Stimulated activated memory B cell treated with anti-CD40 and anti-IgM and Interleukin-4, amounts not matched to agents 10 μg/mL and 1 μg/mL and 100 μg/mL, for 72 hours (primary cell): Measurements from ENCODE around the gene ICAM3.

Experiments used
- ATAC-seq: fragments of 150-1000 bp; cut with Tn5 transposase; 2 replicates; pipeline ENCODE4 v1.10.0; 2021
- H3K27ac Mint-ChIP-seq: one replicate; pipeline ENCODE4 v1.8.0; 2022; ENCODE audit warnings: mild to moderate bottlenecking, mixed read lengths
- H3K27me3 Mint-ChIP-seq: one replicate; pipeline ENCODE4 v1.8.0; 2022; ENCODE audit warnings: mixed read lengths
- H3K36me3 Mint-ChIP-seq: one replicate; pipeline ENCODE4 v1.8.0; 2022; ENCODE audit warnings: mixed read lengths
- H3K4me1 Mint-ChIP-seq: one replicate; pipeline ENCODE4 v1.8.0; 2022; ENCODE audit warnings: mixed read lengths
- H3K4me3 Mint-ChIP-seq: one replicate; pipeline ENCODE4 v1.8.0; 2022; ENCODE audit warnings: mild to moderate bottlenecking, moderate library complexity, mixed read lengths
- H3K9me3 Mint-ChIP-seq: one replicate; pipeline ENCODE4 v1.8.0; 2022; ENCODE audit warnings: mixed read lengths

The ICAM3 gene

DNA sequence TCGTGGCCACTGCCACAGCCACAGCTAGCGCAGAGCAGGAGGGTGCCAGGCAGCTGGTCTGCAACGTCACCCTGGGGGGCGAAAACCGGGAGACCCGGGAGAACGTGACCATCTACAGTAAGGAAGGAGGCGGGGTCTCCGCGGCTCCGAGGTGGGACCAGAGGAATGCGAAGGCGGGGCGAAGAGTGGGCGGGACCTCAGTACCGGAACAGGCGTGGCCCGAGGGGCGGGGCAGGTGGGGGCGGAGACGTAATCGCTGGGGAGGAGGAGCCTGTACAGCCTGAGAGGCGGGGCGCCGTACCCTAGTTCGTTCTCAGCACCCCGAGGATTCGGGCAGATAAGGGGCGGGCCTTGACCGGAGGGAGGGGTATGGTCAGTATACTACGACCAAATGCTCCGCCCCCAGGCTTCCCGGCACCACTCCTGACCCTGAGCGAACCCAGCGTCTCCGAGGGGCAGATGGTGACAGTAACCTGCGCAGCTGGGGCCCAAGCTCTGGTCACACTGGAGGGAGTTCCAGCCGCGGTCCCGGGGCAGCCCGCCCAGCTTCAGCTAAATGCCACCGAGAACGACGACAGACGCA, 47.1 kb downstream of the ICAM3 start:
- peak; percentile 49 for ATAC-seq
- peaks cover 79% of the 10 kb centered on the region for H3K27me3 Mint-ChIP-seq
- H3K4me3 Mint-ChIP-seq = peak overlapping the region; percentile 72
- peaks cover 5% of the 10 kb centered on the region for H3K9me3 Mint-ChIP-seq
- H3K36me3 Mint-ChIP-seq = peaks cover 5% of the 10 kb centered on the region
- peak overlapping the region; percentile 67 for H3K27ac Mint-ChIP-seq
- peaks cover 67% of the 10 kb centered on the region for H3K4me1 Mint-ChIP-seq

DNA sequence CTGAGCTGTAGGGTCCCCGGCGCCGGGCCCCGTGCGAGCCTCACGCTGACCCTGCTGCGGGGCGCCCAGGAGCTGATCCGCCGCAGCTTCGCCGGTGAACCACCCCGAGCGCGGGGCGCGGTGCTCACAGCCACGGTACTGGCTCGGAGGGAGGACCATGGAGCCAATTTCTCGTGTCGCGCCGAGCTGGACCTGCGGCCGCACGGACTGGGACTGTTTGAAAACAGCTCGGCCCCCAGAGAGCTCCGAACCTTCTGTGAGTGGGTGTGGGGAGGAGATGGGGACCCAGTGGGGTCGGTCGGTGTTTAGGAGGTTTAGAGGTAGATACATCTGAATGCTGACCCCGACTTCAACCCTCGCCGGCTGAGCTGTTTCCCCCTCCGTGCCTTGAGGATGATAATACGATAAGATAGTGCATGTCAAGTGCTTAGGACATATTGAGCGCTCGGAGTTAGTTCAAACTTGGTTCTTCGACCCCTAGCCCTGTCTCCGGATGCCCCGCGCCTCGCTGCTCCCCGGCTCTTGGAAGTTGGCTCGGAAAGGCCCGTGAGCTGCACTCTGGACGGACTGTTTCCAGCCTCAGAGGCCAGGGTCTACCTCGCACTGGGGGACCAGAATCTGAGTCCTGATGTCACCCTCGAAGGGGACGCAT, 47.7 kb downstream of the ICAM3 start:
- Mint-ChIP-seq H3K27me3 (peaks cover 79% of the 10 kb centered on the region), H3K27ac (peak overlapping the region; percentile 67)

DNA sequence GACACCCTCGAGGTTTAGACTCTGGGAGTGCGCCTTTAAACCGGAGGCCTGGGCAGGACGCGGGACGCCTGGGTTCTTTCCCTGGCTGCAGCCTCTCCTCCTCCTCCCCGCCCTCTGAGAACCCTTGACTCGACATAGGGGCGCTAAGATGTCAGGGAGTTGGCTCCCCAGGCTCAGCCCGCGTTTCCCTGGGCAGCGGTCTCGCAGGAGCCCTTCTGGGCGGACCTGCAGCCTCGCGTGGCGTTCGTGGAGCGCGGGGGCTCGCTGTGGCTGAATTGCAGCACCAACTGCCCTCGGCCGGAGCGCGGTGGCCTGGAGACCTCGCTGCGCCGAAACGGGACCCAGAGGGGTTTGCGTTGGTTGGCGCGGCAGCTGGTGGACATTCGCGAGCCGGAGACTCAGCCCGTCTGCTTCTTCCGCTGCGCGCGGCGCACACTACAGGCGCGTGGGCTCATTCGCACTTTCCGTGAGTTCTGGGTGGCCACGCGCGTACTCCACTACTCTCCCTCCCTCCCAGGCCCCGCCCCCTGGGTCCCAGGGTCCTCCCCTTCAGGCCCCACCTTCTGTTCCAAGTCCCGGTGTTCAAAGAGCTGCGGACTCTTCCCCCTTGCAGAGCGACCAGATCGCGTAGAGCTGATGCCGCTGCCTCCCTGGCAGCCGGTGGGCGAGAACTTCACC, 48.4 kb downstream of the ICAM3 start:
- H3K36me3 Mint-ChIP-seq = peaks cover 12% of the 10 kb centered on the region
- H3K4me1 Mint-ChIP-seq = peaks cover 80% of the 10 kb centered on the region
- peak overlapping the region; percentile 67 for H3K27ac Mint-ChIP-seq
- peak; percentile 29 for ATAC-seq
- peaks cover 5% of the 10 kb centered on the region for H3K9me3 Mint-ChIP-seq
- H3K27me3 Mint-ChIP-seq = peaks cover 79% of the 10 kb centered on the region
- peak overlapping the region; percentile 72 for H3K4me3 Mint-ChIP-seq

More for the DNA sequence above, 47.7 kb downstream of the ICAM3 start:
- ATAC-seq = no peak
- H3K4me1 Mint-ChIP-seq = peaks cover 73% of the 10 kb centered on the region
- H3K9me3 Mint-ChIP-seq = peaks cover 5% of the 10 kb centered on the region
- peak overlapping the region; percentile 72 for H3K4me3 Mint-ChIP-seq
- peaks cover 5% of the 10 kb centered on the region for H3K36me3 Mint-ChIP-seq

DNA sequence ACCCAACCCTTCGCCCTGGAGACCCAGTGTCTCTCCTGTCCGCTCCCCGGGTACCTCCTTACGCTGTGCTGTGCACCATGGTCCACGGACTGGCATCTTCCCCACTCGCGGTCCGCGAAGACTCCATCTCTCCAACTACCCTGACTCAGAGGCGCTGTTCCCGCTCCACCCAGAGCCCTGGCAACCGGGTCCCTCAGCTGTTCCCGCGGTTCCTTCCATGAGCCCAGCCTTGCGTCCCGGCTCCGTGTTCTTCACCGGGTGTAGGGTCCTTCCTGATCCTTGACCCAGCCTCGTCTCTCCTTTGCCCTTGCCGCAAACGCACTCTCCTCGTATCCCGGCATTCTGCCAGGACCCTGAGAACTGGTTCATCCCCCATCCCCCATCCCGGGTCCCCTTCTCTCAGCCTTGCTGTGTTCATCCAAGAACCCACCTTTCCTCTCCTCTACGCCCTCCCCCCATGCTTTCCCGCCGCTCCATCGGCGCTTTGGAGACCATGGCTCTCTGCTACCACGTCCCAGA, 49.0 kb downstream of the ICAM3 start:
- Mint-ChIP-seq H3K4me3 (peak overlapping the region; percentile 72), H3K4me1 (peaks cover 81% of the 10 kb centered on the region), H3K27ac (peak overlapping the region; percentile 67), H3K9me3 (peaks cover 5% of the 10 kb centered on the region), H3K36me3 (peaks cover 18% of the 10 kb centered on the region), H3K27me3 (peaks cover 73% of the 10 kb centered on the region)
- ATAC-seq = no peak

DNA sequence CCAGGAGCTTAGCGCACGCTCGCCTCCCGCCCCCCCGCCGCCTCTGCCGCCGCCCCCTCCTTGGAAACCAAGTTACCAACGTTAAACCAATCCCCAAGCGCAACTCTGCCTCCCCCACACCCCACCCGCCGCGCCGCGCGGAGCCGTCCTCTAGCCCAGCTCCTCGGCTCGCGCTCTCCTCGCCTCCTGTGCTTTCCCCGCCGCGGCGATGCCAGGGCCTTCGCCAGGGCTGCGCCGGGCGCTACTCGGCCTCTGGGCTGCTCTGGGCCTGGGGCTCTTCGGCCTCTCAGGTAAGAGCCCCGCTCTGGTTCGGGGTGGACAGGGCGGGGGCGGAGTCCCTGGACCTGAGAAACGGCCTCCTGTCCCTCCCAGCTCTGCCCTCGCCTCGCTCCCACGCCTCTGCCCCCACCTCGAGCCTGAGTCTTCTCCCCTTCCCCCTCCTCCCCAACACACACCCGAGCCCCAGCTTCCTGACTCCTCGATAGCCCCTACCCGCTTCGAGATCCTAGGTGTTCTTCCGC, 49.5 kb downstream of the ICAM3 start, which contains the start of gene ICAM5:
Gene ICAM5, plus strand, starts transcription at position 117 of the 521 bp plus-strand sequence. Its CDS starts 92 bp downstream, at position 209.
- Mint-ChIP-seq H3K4me3 (peak within 1 kb of the TSS; percentile 72), H3K9me3 (peaks cover 5% of the 10 kb centered on the region), H3K36me3 (peaks cover 23% of the 10 kb centered on the region), H3K27ac (peak within 1 kb of the TSS; percentile 67), H3K27me3 (peaks cover 68% of the 10 kb centered on the region), H3K4me1 (peaks cover 83% of the 10 kb centered on the region)
- ATAC-seq = no peak

DNA sequence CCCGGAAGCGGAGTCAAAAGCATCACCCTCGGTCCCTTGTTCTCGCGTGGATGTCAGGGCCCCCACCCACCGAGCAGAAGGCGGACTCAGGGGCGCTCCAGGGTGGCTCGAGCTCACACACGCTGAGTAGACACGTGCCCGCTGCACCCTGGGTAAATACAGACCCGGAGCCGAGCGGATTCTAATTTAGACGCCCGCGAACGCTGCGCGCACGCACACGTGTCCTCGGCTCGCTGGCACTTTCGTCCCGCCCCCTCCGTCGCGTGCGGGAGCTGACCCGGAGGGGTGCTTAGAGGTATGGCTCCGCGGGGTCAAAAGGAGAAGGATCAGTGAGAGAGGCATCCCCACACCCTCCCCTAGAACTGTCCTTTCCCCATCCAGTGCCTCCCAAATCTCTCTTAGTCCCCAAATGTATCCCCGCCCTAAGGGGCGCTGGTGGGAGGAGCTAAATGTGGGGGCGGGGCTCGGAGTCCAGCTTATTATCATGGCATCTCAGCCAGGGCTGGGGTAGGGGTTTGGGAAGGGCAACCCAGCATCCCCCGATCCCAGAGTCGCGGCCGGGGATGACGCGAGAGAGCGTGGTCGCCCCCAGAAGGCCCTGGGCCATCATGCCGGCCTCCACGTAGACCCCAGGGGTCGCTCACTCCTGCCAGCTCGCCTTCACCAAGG, 50.1 kb downstream of the ICAM3 start:
- Mint-ChIP-seq H3K27me3 (peaks cover 62% of the 10 kb centered on the region), H3K36me3 (peaks cover 29% of the 10 kb centered on the region)

DNA sequence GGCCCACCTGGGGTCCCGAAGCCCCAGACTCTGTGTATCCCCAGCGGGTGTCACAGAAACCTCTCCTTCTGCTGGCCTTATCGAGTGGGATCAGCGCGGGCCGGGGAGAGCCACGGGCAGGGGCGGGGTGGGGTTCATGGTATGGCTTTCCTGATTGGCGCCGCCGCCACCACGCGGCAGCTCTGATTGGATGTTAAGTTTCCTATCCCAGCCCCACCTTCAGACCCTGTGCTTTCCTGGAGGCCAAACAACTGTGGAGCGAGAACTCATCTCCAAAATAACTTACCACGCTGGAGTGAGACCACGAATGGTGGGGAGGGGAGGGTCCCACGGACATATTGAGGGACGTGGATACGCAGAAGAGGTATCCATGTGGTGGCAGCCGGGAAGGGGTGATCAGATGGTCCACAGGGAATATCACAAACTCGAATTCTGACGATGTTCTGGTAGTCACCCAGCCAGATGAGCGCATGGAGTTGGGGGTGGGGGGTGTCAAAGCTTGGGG, 50.7 kb downstream of the ICAM3 start:
- peak overlapping the region; percentile 67 for H3K27ac Mint-ChIP-seq
- ATAC-seq = no peak
- peaks cover 35% of the 10 kb centered on the region for H3K36me3 Mint-ChIP-seq
- peaks cover 84% of the 10 kb centered on the region for H3K4me1 Mint-ChIP-seq
- peak overlapping the region; percentile 70 for H3K4me3 Mint-ChIP-seq
- H3K9me3 Mint-ChIP-seq = peaks cover 5% of the 10 kb centered on the region
- H3K27me3 Mint-ChIP-seq = peaks cover 58% of the 10 kb centered on the region

More for the DNA sequence above, 50.1 kb downstream of the ICAM3 start:
- H3K4me1 Mint-ChIP-seq = peaks cover 84% of the 10 kb centered on the region
- ATAC-seq = peak; percentile 48
- H3K4me3 Mint-ChIP-seq = peak overlapping the region; percentile 70
- H3K9me3 Mint-ChIP-seq = peaks cover 5% of the 10 kb centered on the region
- H3K27ac Mint-ChIP-seq = peak overlapping the region; percentile 67

DNA sequence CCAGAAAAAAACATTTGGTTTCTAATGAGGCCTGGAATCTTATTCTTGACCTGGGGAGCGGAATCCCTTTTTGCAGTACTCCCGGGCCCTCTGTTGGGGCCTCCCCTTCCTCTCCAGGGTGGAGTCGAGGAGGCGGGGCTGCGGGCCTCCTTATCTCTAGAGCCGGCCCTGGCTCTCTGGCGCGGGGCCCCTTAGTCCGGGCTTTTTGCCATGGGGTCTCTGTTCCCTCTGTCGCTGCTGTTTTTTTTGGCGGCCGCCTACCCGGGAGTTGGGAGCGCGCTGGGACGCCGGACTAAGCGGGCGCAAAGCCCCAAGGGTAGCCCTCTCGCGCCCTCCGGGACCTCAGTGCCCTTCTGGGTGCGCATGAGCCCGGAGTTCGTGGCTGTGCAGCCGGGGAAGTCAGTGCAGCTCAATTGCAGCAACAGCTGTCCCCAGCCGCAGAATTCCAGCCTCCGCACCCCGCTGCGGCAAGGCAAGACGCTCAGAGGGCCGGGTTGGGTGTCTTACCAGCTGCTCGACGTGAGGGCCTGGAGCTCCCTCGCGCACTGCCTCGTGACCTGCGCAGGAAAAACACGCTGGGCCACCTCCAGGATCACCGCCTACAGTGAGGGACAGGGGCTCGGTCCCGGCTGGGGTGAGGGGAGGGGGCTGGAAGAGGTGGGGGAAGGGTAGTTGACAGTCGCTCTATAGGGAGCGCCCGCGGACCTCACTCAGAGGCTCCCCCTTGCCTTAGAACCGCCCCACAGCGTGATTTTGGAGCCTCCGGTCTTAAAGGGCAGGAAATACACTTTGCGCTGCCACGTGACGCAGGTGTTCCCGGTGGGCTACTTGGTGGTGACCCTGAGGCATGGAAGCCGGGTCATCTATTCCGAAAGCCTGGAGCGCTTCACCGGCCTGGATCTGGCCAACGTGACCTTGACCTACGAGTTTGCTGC, 52.4 kb downstream of the ICAM3 start, which contains the start of gene ICAM4:
Gene ICAM4, plus strand, starts transcription at position 153 of the 935 bp plus-strand sequence. Its CDS starts 58 bp downstream, at position 211.
- H3K36me3 Mint-ChIP-seq = peaks cover 39% of the 10 kb centered on the region
- peak within 1 kb of the TSS; percentile 50 for H3K4me3 Mint-ChIP-seq
- peak; percentile 69 for ATAC-seq
- H3K9me3 Mint-ChIP-seq = peaks cover 4% of the 10 kb centered on the region
- peaks cover 68% of the 10 kb centered on the region for H3K4me1 Mint-ChIP-seq
- peaks cover 42% of the 10 kb centered on the region for H3K27me3 Mint-ChIP-seq
- H3K27ac Mint-ChIP-seq = peak within 1 kb of the TSS; percentile 55

DNA sequence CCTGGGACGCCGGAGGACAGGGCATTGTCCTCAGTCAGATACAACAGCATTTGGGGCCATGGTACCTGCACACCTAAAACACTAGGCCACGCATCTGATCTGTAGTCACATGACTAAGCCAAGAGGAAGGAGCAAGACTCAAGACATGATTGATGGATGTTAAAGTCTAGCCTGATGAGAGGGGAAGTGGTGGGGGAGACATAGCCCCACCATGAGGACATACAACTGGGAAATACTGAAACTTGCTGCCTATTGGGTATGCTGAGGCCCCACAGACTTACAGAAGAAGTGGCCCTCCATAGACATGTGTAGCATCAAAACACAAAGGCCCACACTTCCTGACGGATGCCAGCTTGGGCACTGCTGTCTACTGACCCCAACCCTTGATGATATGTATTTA, 54.0 kb downstream of the ICAM3 start:
- no peak for ATAC-seq
- Mint-ChIP-seq H3K9me3 (peaks cover 2% of the 10 kb centered on the region), H3K27ac (no peak overlapping the region), H3K4me3 (no peak overlapping the region), H3K36me3 (peaks cover 37% of the 10 kb centered on the region), H3K27me3 (peaks cover 25% of the 10 kb centered on the region), H3K4me1 (peaks cover 51% of the 10 kb centered on the region)

DNA sequence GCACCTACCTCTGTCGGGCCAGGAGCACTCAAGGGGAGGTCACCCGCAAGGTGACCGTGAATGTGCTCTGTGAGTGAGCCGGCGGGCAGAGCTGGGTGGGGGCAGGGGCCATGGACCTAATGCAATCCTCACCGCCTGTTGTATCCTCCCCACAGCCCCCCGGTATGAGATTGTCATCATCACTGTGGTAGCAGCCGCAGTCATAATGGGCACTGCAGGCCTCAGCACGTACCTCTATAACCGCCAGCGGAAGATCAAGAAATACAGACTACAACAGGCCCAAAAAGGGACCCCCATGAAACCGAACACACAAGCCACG, 54.5 kb downstream of the ICAM3 start:
- H3K27me3 Mint-ChIP-seq = peaks cover 20% of the 10 kb centered on the region

DNA sequence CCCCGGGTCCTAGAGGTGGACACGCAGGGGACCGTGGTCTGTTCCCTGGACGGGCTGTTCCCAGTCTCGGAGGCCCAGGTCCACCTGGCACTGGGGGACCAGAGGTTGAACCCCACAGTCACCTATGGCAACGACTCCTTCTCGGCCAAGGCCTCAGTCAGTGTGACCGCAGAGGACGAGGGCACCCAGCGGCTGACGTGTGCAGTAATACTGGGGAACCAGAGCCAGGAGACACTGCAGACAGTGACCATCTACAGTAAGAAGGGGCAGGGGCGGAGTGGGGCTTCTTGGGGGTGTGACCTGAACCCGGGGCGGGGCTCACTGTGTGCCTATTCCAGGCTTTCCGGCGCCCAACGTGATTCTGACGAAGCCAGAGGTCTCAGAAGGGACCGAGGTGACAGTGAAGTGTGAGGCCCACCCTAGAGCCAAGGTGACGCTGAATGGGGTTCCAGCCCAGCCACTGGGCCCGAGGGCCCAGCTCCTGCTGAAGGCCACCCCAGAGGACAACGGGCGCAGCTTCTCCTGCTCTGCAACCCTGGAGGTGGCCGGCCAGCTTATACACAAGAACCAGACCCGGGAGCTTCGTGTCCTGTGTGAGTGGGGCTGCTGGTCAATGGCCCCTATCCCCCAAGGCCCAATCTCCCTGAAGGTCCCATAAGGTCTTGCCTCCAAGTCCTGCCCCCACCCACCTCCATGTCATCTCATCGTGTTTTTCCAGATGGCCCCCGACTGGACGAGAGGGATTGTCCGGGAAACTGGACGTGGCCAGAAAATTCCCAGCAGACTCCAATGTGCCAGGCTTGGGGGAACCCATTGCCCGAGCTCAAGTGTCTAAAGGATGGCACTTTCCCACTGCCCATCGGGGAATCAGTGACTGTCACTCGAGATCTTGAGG, 55.1 kb downstream of the ICAM3 start:
- Mint-ChIP-seq H3K36me3 (peaks cover 46% of the 10 kb centered on the region), H3K27me3 (peaks cover 18% of the 10 kb centered on the region)

More for the DNA sequence above, 54.5 kb downstream of the ICAM3 start:
- Mint-ChIP-seq H3K27ac (no peak overlapping the region), H3K4me1 (peaks cover 50% of the 10 kb centered on the region), H3K9me3 (peaks cover 2% of the 10 kb centered on the region), H3K4me3 (no peak overlapping the region), H3K36me3 (peaks cover 40% of the 10 kb centered on the region)
- ATAC-seq = no peak

More for the DNA sequence above, 55.1 kb downstream of the ICAM3 start:
- H3K27ac Mint-ChIP-seq = no peak overlapping the region
- peaks cover 2% of the 10 kb centered on the region for H3K9me3 Mint-ChIP-seq
- ATAC-seq = no peak
- H3K4me3 Mint-ChIP-seq = no peak overlapping the region
- peaks cover 54% of the 10 kb centered on the region for H3K4me1 Mint-ChIP-seq
